ENCODE results near the gene TST.

The TST gene

DNA sequence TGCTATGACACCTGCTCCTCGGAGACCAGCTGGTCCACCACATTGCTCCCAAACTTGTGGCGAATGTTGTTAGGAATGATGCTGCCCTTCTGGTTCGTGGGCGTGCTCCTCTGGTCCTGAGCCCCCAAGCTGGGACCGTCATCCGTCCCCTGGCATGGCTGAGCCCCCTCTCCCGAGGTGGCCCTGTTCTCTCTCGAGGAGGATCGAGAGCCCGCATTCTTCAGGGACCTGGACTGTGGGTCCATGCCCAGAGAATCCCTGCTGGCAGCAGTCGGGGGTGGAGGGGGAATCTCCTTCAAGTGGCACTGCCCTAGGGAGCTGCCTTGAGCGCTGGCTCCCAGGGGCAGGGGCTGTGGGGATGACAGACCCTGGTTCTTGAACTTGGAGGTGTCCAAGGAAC lies 17.4 kb downstream of the TST start:
- no peak overlapping the region for H3K4ac ChIP-seq (ENCODE audit: low read length)
- H2AK5ac ChIP-seq (ENCODE audit: low read depth, low read length) = no peak overlapping the region
- H3K27me3 ChIP-seq (ENCODE audit: control insufficient read depth in 3 of 3, insufficient read depth in 3 of 3, low read depth in 1 of 3, low read length in 3 of 3) = peaks cover 0 to 27% (median 0%) of the 10 kb centered on the region in 3 experiments
- H3K14ac ChIP-seq (ENCODE audit: low read length) = no peak overlapping the region
- H3K4me3 ChIP-seq (ENCODE audit: low read length in 2 of 2) = peak overlapping the region in 1 of 2 donors; percentile 31
- no peak overlapping the region for H3K9ac ChIP-seq (ENCODE audit: low read depth, low read length, poor library complexity)
- H2AFZ ChIP-seq (ENCODE audit: low read length) = no peak overlapping the region
- no peaks in the 10 kb centered on the region for H3K36me3 ChIP-seq (replicated peaks in 1 of 2; ENCODE audit: control insufficient read depth in 2 of 2, insufficient read depth in 2 of 2, low read length in 2 of 2)
- H3K4me1 ChIP-seq (ENCODE audit: control insufficient read depth in 2 of 2, insufficient read depth in 1 of 2, low read depth in 1 of 2, low read length in 2 of 2) = peaks cover 0 to 8% of the 10 kb centered on the region in 2 donors
- no peak overlapping the region for H4K8ac ChIP-seq (ENCODE audit: low read depth, low read length)
- H3K27ac ChIP-seq (replicated peaks; ENCODE audit: low read length) = no peak overlapping the region
- WGBS, 2 donors (ENCODE audit: extremely low coverage in 2 of 2, insufficient read length in 2 of 2, insufficient replicate concordance in 1 of 2) = no CpG with 5 or more reads among the region's 12 CpGs
- H3K18ac ChIP-seq (ENCODE audit: low read length) = peak overlapping the region; percentile 39
- peak overlapping the region; percentile 9 for H2BK15ac ChIP-seq (ENCODE audit: low read length)
- H4K91ac ChIP-seq (ENCODE audit: low read depth, low read length, poor library complexity) = no peak overlapping the region
- no peak overlapping the region for H2BK5ac ChIP-seq (ENCODE audit: low read length)
- no peak overlapping the region for H3K23ac ChIP-seq (ENCODE audit: low read depth, low read length, poor library complexity)
- peaks cover 0 to 3% of the 10 kb centered on the region in 2 donors for H3K9me3 ChIP-seq (replicated peaks in 1 of 2; ENCODE audit: control insufficient read depth in 2 of 2, insufficient read depth in 1 of 2, low read depth in 1 of 2, low read length in 2 of 2)
- no peak overlapping the region for H2BK12ac ChIP-seq (ENCODE audit: low read length)
- no peak for DNase-seq (ENCODE audit: low spot score)
- peak overlapping the region; percentile 36 for H2BK120ac ChIP-seq (ENCODE audit: low read depth, low read length)
- no peak overlapping the region for H3K4me2 ChIP-seq (ENCODE audit: insufficient read depth, low read length, poor library complexity, severe bottlenecking)
- H3K79me1 ChIP-seq (ENCODE audit: low read depth, low read length) = no peaks in the 10 kb centered on the region

DNA sequence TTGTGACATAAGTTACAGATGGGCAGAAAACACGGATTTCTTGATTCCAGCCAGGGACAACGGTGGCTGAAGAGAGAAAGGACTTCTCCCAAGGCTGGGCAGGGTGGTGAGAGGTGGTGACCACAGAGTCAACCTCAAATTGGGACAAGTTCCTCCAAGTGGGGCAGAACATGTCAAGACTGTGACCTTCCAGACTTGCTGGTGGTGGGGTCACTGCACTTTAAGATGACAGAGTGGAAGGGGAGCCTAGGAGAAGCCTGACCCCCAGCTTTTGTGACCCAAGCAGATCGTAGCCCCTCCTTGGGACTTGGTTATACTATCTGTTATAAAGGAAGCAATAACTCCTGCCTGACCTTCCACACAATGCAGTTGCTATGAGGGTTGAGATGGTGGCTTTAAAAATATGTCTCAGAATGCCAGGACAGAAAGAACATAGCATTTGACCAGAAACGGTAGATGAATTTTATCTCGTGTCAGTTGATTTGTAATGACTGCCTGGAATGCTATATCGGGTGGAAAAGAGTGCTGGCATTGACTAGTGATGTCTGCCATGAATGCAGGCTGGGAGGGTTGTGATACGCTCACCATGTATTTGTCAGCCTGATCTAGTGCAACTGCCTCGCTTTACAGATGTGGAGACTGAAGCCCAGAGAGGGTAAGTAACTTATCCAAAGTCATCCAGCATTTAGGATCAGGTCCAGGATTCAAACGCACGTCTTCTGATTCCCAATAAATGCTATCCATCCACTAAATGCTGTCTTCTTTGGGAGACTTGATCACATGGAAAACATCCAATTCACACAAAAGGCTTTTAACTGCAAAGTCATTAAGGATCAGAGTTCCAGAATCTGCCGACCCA lies 18.3 kb downstream of the TST start:
- no peak overlapping the region for H3K4me3 ChIP-seq (ENCODE audit: low read length in 2 of 2)
- no peak overlapping the region for H2BK120ac ChIP-seq (ENCODE audit: low read depth, low read length)
- H2BK5ac ChIP-seq (ENCODE audit: low read length) = no peak overlapping the region
- H2BK15ac ChIP-seq (ENCODE audit: low read length) = no peak overlapping the region
- H3K36me3 ChIP-seq (replicated peaks in 1 of 2; ENCODE audit: control insufficient read depth in 2 of 2, insufficient read depth in 2 of 2, low read length in 2 of 2) = no peaks in the 10 kb centered on the region
- no peak overlapping the region for H2BK12ac ChIP-seq (ENCODE audit: low read length)
- no peak overlapping the region for H4K8ac ChIP-seq (ENCODE audit: low read depth, low read length)
- WGBS, 2 donors (ENCODE audit: extremely low coverage in 2 of 2, insufficient read length in 2 of 2, insufficient replicate concordance in 1 of 2) = no CpG with 5 or more reads among the region's 11 CpGs
- no peak overlapping the region for H3K18ac ChIP-seq (ENCODE audit: low read length)
- H3K79me1 ChIP-seq (ENCODE audit: low read depth, low read length) = no peaks in the 10 kb centered on the region
- no peak overlapping the region for H2AFZ ChIP-seq (ENCODE audit: low read length)
- no peak overlapping the region for H3K4ac ChIP-seq (ENCODE audit: low read length)
- H3K4me1 ChIP-seq (ENCODE audit: control insufficient read depth in 2 of 2, insufficient read depth in 1 of 2, low read depth in 1 of 2, low read length in 2 of 2) = peaks cover 0 to 8% of the 10 kb centered on the region in 2 donors
- no peak overlapping the region for H3K23ac ChIP-seq (ENCODE audit: low read depth, low read length, poor library complexity)
- H3K14ac ChIP-seq (ENCODE audit: low read length) = no peak overlapping the region
- no peak overlapping the region for H2AK5ac ChIP-seq (ENCODE audit: low read depth, low read length)
- no peak overlapping the region for H3K4me2 ChIP-seq (ENCODE audit: insufficient read depth, low read length, poor library complexity, severe bottlenecking)
- no peak overlapping the region for H3K27ac ChIP-seq (replicated peaks; ENCODE audit: low read length)
- H3K9me3 ChIP-seq (replicated peaks in 1 of 2; ENCODE audit: control insufficient read depth in 2 of 2, insufficient read depth in 1 of 2, low read depth in 1 of 2, low read length in 2 of 2) = peaks cover 0 to 3% of the 10 kb centered on the region in 2 donors
- no peak overlapping the region for H4K91ac ChIP-seq (ENCODE audit: low read depth, low read length, poor library complexity)
- no peak for DNase-seq (ENCODE audit: low spot score)
- H3K27me3 ChIP-seq (ENCODE audit: control insufficient read depth in 3 of 3, insufficient read depth in 3 of 3, low read depth in 1 of 3, low read length in 3 of 3) = peaks cover 0 to 24% (median 0%) of the 10 kb centered on the region in 3 experiments
- no peak overlapping the region for H3K9ac ChIP-seq (ENCODE audit: low read depth, low read length, poor library complexity)

GRCh38 chr22:36999463-36999862 lies 19.8 kb downstream of the TST start:
- no peak overlapping the region for H2BK5ac ChIP-seq (ENCODE audit: low read length)
- H3K27me3 ChIP-seq (ENCODE audit: control insufficient read depth in 3 of 3, insufficient read depth in 3 of 3, low read depth in 1 of 3, low read length in 3 of 3) = peaks cover 0 to 18% (median 0%) of the 10 kb centered on the region in 3 experiments
- no peaks in the 10 kb centered on the region for H3K79me1 ChIP-seq (ENCODE audit: low read depth, low read length)
- no peak overlapping the region for H3K4me3 ChIP-seq (ENCODE audit: low read length in 2 of 2)
- no peaks in the 10 kb centered on the region for H3K36me3 ChIP-seq (replicated peaks in 1 of 2; ENCODE audit: control insufficient read depth in 2 of 2, insufficient read depth in 2 of 2, low read length in 2 of 2)
- DNase-seq (ENCODE audit: low spot score) = no peak
- H3K4ac ChIP-seq (ENCODE audit: low read length) = no peak overlapping the region
- H3K27ac ChIP-seq (replicated peaks; ENCODE audit: low read length) = no peak overlapping the region
- H2BK120ac ChIP-seq (ENCODE audit: low read depth, low read length) = no peak overlapping the region
- no peak overlapping the region for H2AK5ac ChIP-seq (ENCODE audit: low read depth, low read length)
- no peak overlapping the region for H3K4me2 ChIP-seq (ENCODE audit: insufficient read depth, low read length, poor library complexity, severe bottlenecking)
- H3K18ac ChIP-seq (ENCODE audit: low read length) = no peak overlapping the region
- no peak overlapping the region for H3K14ac ChIP-seq (ENCODE audit: low read length)
- H2BK15ac ChIP-seq (ENCODE audit: low read length) = no peak overlapping the region
- peaks cover 0 to 8% of the 10 kb centered on the region in 2 donors for H3K4me1 ChIP-seq (ENCODE audit: control insufficient read depth in 2 of 2, insufficient read depth in 1 of 2, low read depth in 1 of 2, low read length in 2 of 2)
- peak overlapping the region; percentile 50 for H2BK12ac ChIP-seq (ENCODE audit: low read length)
- H4K8ac ChIP-seq (ENCODE audit: low read depth, low read length) = no peak overlapping the region
- no CpG with 5 or more reads among the region's 4 CpGs for WGBS, 2 donors (ENCODE audit: extremely low coverage in 2 of 2, insufficient read length in 2 of 2, insufficient replicate concordance in 1 of 2)
- H3K9me3 ChIP-seq (replicated peaks in 1 of 2; ENCODE audit: control insufficient read depth in 2 of 2, insufficient read depth in 1 of 2, low read depth in 1 of 2, low read length in 2 of 2) = no peaks in the 10 kb centered on the region
- no peak overlapping the region for H4K91ac ChIP-seq (ENCODE audit: low read depth, low read length, poor library complexity)
- H3K9ac ChIP-seq (ENCODE audit: low read depth, low read length, poor library complexity) = no peak overlapping the region
- H2AFZ ChIP-seq (ENCODE audit: low read length) = no peak overlapping the region
- no peak overlapping the region for H3K23ac ChIP-seq (ENCODE audit: low read depth, low read length, poor library complexity)

DNA sequence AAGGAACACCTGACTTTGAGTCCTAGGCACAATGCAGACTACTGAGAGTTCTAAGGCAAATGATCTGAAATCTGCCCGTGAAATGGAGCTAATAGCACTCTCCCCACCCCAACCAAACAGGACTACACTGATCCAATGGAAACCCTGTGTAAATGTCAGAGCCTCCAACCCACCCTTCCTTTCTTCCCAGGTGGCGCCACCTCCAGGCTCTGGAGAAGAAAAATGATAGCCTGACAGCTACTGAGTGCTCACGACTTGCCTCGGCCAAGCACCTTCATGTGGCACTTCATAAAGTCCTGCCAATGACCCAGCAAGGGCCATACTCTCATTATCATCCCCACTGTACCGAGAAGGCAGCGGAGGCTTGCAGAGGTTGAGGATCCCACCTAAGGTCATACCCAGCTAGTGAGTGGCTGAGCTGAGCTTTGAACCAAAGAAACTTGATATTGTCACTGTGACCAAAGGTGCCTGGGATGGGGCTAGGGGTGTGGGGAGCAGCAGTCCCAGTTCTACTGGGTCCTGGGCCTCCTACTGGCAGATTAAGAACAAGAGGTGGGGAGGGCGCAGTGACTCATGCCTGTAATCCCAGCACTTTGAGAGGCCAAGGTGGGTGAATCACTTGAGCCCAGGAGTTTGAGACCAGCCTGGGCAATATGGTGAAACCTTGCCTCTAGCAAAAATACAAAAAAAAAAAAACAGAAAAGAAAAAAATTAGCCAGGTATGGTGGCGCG lies 20.5 kb downstream of the TST start:
- no CpG with 5 or more reads among the region's 9 CpGs for WGBS, 2 donors (ENCODE audit: extremely low coverage in 2 of 2, insufficient read length in 2 of 2, insufficient replicate concordance in 1 of 2)
- H3K27ac ChIP-seq (replicated peaks; ENCODE audit: low read length) = no peak overlapping the region
- no peak overlapping the region for H2AK5ac ChIP-seq (ENCODE audit: low read depth, low read length)
- no peak overlapping the region for H3K4ac ChIP-seq (ENCODE audit: low read length)
- H3K27me3 ChIP-seq (ENCODE audit: control insufficient read depth in 3 of 3, insufficient read depth in 3 of 3, low read depth in 1 of 3, low read length in 3 of 3) = peaks cover 0 to 18% (median 0%) of the 10 kb centered on the region in 3 experiments
- H3K23ac ChIP-seq (ENCODE audit: low read depth, low read length, poor library complexity) = no peak overlapping the region
- H4K91ac ChIP-seq (ENCODE audit: low read depth, low read length, poor library complexity) = no peak overlapping the region
- no peak overlapping the region for H3K18ac ChIP-seq (ENCODE audit: low read length)
- no peaks in the 10 kb centered on the region for H3K36me3 ChIP-seq (replicated peaks in 1 of 2; ENCODE audit: control insufficient read depth in 2 of 2, insufficient read depth in 2 of 2, low read length in 2 of 2)
- H3K4me2 ChIP-seq (ENCODE audit: insufficient read depth, low read length, poor library complexity, severe bottlenecking) = no peak overlapping the region
- no peak overlapping the region for H3K14ac ChIP-seq (ENCODE audit: low read length)
- no peaks in the 10 kb centered on the region for H3K9me3 ChIP-seq (replicated peaks in 1 of 2; ENCODE audit: control insufficient read depth in 2 of 2, insufficient read depth in 1 of 2, low read depth in 1 of 2, low read length in 2 of 2)
- no peak overlapping the region for H3K4me3 ChIP-seq (ENCODE audit: low read length in 2 of 2)
- H3K9ac ChIP-seq (ENCODE audit: low read depth, low read length, poor library complexity) = no peak overlapping the region
- H3K4me1 ChIP-seq (ENCODE audit: control insufficient read depth in 2 of 2, insufficient read depth in 1 of 2, low read depth in 1 of 2, low read length in 2 of 2) = peaks cover 0 to 6% of the 10 kb centered on the region in 2 donors
- no peak overlapping the region for H2BK15ac ChIP-seq (ENCODE audit: low read length)
- DNase-seq (ENCODE audit: low spot score) = no peak
- no peak overlapping the region for H2AFZ ChIP-seq (ENCODE audit: low read length)
- H3K79me1 ChIP-seq (ENCODE audit: low read depth, low read length) = no peaks in the 10 kb centered on the region
- no peak overlapping the region for H4K8ac ChIP-seq (ENCODE audit: low read depth, low read length)
- H2BK12ac ChIP-seq (ENCODE audit: low read length) = no peak overlapping the region
- no peak overlapping the region for H2BK5ac ChIP-seq (ENCODE audit: low read length)
- no peak overlapping the region for H2BK120ac ChIP-seq (ENCODE audit: low read depth, low read length)

Measured in neuronal stem cell (in vitro differentiated cells).